TTC549 (cell line): ENCODE measurements around the gene PAPPA.

Experiments
- FAIRE-seq: peaks from 2 replicates; lab custom pipeline; 2012; peaks lifted over from hg19 to GRCh38; lab: Jason Lieb, UNC

Gene PAPPA

DNA sequence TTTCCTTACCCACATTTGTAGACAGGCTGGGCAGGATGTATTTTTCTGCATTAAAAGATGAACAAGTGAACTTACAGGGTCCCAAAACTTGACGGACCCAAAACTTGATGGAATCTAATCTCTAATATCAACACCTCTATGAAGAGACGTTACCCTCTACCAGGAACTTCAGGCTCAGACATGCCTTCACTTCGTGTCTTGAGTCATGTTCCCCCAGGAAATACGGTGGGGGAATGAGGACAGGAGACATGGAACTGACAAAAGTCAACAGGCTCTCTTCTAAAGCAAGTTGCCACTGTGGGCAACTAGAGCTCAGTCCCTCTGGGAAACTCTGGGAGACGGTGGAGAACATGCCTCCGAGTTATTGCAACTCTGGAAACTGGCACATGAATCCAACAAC lies 196.1 kb downstream of the PAPPA start:
- no peak for FAIRE-seq

DNA sequence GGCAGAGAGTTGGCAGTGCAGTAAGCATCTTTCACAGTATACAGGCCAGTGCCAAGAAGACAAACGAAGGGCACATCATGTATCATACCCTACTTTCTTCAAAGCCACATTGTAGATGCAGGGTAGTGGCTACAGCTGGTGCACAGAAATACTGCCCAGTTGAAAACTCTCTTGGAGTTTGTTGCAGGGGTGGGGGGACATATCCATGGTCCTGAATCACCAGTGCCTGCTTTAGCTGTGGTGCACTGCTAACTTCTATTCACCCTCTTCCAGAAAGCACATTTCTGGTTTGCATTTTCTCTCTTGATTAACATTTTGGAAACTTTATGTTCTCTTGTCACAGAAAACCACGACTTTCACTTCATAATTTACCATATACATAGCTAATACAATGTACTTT lies 196.6 kb downstream of the PAPPA start:
- no peak for FAIRE-seq

DNA sequence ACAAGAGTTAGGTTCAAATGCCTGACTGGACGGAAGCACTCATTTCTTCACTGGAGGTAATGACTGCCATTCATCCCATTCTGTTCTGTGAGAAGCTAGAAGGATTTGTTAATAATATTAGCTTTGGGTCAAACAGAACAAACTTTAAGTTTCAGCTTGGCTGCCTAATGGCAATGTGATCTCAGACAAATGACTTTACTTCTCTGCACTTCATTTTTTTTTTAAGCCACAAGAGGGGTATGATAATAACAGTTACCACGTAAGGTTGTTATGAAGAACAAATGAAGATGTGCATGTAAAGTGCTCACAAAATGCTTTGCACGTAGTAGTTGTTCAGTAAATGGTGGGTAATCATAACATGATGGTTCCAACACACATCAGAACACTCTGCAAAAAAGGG lies 199.4 kb downstream of the PAPPA start:
- FAIRE-seq: no peak

DNA sequence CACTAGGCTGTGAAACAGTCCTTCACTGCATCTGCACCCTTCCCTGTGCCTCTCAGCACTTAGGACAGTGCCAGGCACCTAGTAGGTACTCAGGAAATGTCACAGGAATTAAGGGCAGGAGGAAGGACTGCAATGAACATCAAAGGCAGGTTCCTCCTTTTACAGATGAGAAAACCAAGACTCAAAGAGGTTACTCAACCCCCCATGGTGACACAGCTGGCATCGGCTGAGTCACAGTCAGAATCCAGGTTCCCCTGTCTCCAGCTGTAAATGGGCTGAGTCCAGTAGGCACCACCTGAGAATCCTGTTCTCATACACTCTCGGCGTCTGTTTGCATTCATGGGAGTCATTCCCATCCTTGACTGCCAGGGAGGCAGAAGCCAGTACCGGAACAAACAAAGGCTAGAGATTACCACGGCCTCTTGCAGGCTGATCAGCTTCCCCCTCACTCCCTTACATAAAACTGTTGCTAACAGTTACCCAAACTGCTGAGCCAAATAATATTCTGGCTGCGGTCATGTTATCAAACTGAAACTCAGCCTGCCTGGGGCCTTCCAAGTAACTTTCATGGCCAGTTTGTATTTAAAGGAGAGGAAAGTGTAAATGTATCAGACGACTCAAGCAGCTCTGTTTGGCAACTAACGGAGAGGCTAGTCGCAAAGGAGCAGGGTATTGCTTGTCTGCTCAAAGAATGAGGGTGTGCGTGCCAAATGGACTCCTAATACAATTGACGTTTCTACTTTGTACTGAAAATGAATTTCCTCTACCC lies 201.7 kb downstream of the PAPPA start:
- no peak for FAIRE-seq

DNA sequence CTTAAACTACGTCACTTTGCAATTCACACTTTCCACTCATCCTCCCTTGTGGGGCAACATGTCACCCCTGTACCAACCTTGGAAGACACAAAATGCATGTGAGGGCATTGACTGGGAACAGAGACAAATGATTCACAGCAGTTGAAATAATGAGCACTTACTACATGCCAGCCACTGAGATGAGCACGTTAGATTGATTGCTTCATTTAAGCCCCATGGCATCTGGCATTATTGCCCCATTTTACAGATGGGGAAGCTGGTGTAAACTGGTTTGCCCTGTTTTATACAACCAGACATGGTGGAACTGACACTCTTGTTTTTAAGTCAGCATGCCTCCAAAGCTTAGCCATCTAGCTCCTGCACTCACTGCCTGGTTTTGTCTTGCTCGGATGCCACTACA lies 204.7 kb downstream of the PAPPA start:
- no peak for FAIRE-seq

DNA sequence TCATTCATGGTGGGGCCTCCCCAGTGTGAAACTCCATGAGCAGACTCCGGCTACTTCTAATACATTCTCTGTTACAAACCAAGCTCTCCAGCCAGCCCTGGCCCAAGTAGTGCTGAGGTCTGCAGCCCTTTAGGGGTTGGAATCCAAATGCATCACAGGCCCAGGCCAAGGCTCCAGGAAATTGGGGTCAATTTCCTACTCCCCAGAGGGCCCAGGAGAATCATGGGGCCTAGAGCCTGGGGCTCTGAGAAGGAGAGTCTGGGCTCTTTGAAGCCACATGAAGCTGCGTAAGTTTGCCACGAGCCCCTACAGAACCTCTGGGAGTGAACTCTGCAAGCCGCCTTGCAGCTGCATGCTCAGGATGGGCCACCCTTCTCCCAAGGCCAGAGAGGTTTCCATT lies 206.4 kb downstream of the PAPPA start:
- FAIRE-seq: no peak

DNA sequence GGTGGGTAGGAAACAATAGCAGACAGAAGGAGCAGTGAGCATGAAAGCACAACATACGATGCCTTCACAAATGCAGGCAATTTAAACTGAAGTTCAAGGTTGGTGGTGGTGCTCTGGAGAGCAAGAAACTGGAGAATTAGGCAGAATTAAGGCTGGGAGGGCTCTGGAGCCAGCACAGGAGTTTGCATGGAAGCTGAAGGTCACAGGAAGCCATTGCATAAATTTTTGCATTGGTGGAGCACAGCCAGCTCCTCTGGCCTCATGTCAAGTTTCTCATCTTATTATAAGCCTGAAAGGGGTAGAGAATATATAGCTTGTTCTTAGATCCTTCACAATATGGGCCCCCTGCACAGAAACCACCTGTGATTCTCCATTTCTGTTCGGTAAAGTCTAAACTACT lies 207.4 kb downstream of the PAPPA start:
- no peak for FAIRE-seq

DNA sequence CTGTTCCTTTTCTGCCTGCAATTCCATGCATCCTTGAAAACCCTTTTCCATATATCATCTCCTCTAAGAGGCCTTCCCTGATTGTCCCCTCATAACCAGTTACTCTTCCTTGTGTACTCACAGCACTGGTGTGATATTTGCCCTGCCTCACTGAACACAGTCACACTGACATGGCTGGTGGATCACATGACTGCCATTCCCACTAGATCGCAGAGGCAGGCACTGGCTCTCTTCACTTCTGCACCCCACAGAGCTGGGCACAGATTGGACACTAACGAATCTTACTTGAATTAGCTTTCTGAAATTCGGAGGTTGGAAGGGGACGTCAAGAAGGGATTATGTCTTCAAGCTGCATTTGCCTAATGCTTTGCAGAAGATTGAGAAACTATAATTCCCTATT lies 208.0 kb downstream of the PAPPA start:
- FAIRE-seq: no peak

DNA sequence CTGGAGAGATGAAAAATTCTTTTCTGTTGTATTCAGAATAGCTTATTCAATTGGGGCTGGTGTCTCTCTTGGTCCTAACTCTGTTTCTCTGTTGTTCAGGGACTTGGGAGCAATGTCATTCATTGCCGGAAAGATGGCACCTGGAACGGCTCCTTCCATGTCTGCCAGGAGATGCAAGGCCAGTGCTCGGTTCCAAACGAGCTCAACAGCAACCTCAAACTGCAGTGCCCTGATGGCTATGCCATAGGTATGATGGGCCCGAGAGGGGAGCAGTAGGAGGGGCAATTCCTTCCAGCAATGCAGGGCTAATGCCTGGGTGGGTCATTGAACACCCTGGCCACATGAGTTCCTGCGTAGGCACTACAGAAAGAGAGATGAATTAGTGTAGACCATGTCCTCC lies 208.9 kb downstream of the PAPPA start:
- no peak for FAIRE-seq

DNA sequence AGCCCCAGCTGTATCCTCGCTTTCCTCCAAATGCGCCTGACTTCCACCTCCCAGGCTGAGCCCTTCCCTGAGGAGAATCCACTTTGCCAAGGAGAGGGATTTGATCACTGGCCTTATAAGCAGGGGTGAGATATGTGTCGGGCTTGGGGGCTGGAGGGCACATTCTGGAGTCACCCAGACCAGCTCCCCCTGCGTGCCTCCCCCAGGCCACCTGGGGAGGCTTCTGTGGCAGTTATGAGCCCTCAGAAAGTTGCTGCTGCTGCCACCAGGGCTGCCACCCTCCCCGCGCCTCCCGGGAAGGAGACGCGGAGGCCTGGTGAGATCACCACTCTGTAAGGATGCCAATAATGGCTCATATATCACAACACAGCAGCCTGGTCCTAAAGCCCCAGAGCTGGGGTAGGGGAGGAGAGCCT lies 211.5 kb downstream of the PAPPA start:
- FAIRE-seq: no peak

DNA sequence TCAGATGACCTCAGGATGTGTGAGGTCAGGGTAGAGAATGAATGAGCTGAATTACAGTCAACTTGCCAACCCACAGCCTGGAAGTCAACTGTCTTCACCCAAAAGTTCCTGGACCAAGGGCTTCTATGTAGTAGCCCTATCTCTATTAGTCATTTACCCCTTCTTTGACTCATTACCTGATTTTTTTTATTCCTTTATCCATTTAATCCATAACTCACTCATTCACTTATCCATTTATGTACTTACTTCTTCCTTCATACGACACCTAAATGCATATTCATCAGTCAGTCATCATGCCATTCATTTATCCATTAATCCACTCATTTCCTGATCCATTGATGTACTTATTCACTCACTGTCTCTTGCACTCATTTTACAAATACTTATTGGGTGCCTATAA lies 212.7 kb downstream of the PAPPA start:
- FAIRE-seq: no peak

DNA sequence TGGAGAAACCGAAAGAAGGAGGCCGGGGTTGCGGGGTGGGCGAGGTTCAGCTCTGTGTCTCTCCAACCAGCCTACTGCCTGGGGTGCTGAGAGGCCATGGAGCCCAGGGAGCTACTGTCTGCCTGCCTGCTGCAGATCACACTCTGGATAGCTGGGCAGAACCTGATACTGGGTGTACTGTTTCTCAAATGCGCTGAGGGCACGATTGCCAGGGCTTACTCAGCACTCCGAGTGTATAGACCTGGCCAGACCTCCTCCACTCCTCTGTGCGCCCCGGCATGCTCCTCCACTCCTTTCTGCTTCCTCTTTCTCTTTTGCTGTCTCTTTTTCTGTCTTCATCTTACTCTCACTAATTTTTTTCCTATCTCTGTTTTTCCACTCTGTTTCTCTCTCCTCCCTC lies 215.1 kb downstream of the PAPPA start:
- no peak for FAIRE-seq

DNA sequence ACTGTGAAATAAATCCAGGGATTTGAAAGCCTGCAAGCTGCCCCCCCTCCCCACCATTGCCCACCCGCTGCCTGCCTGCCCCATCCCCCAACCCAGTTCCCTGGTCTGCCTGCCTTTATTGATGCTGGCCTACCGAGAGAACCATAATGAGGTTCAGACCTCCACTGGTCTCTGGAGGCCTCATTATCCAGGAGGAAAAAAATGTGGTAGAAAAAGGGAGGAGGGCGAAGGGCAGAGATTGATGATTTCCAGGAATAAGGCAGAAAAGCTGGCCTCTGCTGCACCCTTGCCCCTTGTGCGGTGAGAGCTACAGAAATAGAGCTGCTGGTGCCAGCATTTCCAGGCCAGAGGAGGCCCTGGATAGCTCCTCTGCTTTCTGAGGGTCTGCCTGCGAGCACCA lies 216.1 kb downstream of the PAPPA start:
- no peak for FAIRE-seq

DNA sequence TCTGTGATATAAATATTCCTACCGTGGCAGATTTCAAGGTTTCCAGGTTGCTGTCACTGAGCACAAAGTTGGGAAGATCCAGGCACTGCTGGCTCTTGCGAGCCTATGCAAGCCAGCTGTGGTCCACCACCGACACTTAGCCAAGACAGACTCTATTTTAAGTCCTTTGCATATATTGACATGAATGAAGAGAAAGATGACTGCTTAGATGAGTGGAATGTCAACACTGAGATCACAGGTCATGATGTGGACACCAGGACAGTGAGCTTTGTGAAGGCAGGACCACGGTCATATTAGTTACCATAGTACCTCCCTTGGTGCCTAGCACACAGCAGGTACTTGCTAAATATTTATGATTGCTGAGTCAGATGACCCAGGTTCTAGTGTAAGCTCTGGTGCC lies 217.0 kb downstream of the PAPPA start:
- FAIRE-seq: no peak

DNA sequence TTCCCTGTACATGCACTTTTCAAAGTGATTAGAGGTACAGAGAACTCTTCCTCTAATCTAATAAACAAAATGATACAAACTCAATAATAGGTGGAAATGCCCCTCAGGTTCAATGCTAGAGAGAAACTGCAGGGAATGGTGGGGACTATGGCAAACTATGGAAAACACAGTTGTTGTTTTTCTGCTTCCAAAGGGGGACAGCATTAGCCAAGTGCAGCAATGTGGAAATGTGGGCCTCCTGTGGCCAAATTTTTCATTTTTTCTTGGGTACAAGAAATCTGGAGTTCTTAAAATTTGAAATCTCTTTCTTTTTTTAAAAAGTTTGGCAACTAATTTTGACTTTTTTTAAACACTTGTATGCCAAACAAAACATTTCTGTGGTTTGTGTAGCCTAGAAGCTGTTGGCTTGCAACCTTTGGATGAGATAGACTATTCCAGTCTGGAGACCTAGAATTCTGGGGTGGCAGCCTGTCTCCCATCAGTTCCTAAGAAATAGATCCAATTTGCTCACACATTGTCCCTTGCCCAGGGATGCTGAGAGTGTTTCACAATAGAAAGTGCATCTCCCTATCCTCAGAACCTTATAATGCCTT lies 218.6 kb downstream of the PAPPA start:
- FAIRE-seq: no peak

DNA sequence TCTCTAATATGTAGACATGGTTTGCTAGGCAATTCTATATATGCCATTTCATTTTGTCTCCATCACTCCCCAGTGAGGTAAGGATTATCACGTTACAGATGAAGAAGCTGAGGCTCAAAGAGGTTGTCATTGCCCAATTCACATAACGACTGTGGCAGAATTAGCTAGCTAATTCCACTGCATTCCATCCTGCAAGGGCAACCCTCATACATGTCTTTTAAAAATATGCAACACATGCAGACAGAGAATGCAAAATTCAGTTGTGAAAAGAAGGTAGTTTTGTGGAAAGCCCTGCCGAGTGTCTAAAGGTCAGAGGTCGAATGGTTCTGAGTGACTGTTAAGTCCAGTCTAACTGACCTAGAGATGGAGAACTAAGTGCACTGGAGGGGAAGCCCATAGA lies 219.2 kb downstream of the PAPPA start:
- no peak for FAIRE-seq

DNA sequence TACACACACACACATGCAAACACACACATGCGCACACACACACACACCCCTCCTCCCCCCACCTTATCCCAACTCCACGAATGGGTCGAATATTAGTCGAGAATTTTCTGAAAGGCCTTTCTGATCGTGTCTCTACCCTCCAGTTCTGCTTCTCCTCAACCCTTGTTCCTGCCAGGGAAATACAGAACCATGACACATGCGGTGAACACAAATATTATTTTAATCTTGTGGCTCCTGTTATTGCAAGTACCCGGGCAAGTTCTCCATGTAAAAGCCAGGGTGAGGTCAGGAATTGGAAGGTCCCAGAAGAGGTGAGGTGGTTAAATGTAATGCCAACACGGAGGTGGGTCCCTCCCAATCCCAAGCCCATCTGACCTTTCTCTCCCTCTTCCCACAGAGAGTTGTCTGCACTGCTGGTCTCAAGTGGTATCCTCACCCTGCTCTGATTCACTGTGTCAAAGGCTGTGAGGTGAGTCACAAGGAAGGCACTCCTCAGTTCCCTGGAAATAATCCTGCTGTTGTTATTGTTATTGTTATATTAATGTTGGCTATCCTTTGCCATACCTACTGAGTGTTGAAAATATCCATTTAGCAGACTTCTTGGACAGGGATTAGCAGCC lies 223.7 kb downstream of the PAPPA start:
- no peak for FAIRE-seq

DNA sequence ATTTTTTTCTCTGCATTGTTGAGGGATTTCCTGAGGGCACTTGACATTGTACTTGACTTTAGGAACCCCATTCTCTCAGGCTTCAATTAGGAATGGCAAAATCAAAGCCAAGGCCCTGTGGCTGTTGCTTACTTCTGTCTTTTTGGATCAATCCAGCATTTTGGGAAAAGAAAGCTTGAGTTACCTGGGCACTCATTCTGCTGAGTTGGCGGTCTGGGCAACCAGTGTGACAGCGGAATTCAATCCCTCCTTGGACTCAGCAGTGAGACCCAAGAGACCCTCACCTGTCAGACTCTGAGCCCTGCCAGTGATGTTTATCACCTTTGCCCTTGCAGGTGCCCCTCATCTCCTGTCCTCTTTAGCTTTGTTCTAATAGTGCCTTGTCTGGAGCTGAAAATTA lies 225.3 kb downstream of the PAPPA start:
- no peak for FAIRE-seq

DNA sequence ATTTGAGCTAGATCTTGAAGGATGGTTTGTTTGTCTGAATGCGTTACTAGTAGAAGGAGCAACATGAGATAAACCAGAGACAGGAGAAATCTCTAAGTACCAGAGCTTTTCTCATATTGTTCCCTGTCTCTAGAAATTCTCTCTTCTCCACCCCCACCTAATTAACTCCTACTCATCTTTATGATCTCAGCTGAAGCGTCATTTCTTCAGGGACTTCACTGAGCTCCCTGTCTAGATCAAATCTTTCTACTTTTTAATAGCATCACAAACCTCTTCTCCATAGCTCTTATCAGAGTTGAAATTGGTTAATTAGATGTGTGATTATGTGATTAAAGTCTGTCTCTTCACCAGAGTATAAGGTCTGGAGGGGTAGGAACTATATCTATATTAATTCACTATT lies 226.2 kb downstream of the PAPPA start:
- no peak for FAIRE-seq

DNA sequence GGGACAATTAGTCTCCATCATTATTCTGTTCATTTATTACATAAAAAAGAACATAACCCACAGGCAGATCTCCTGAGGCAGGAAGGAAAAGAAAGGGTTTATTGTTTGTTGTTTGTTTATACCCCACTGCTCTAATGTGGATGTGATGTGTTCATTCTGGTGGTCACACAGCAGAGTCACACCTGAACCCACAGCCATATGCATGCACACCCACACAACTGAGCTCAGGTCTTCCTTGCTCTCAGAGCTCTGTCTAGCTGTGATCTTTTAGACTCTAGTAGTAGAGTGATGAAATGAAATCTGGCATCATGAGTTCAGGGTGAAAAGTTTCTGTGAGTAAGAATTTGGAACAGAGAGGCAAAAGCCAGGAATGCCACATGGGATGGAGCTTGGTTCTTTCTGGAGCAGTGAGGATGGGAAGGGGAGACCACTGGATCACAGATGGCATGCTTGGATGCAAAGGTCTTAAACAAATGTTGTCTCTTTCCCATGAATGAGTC lies 227.0 kb downstream of the PAPPA start:
- FAIRE-seq: no peak

DNA sequence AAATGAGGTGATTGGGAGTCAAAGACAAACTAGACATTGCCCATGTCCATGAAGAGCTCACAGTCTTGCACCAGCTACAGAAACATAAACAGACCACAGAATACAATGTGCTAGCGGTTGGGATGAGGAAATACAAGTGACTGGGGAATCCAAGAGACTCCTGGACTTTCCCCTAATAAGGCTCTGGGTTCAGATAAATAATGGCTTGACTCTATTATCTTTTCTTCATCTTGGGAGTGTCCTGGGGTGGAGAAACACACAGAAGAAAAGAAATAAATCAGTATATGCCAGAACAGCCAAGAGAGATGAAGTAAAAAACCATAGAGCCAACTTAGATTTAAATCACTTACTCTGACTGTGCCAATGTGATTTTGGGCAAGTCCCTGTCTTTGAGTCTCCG lies 227.8 kb downstream of the PAPPA start:
- no peak for FAIRE-seq

DNA sequence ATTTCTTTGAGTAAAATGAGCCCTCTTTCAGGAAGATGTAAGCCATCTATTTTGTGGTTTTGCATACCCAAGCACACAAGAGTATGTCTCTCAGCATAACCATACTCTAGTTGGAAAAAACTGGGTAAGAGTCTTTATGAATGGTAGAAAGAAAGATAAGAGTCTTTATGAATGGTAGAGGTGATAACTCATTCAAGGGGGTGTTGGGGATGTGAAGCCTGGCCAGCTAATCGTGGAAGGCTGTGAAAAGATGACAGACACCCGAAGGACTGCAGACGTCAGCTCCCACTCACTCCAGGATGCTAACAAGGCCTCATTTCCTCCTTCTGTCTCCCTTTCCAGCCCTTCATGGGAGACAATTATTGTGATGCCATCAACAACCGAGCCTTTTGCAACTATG lies 228.5 kb downstream of the PAPPA start:
- no peak for FAIRE-seq

DNA sequence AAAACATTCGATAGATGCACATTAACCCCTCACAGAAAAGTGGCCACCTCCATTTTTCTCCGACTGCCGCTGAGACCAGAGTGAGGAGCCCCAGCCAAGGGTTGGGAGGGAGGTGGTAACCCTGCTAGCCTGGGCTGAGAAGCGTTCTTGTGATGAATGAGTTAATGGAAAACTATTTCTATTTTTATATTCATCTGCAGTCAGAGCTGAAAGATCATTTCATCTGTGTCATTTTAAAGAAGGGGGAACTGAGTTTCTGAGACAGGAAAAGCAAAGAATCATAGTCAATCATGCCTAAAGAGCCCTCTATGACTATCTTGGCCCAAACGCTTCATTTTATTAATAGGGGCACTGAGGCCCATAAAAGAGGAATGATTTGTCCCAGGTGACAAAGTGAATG lies 229.5 kb downstream of the PAPPA start:
- FAIRE-seq: no peak

DNA sequence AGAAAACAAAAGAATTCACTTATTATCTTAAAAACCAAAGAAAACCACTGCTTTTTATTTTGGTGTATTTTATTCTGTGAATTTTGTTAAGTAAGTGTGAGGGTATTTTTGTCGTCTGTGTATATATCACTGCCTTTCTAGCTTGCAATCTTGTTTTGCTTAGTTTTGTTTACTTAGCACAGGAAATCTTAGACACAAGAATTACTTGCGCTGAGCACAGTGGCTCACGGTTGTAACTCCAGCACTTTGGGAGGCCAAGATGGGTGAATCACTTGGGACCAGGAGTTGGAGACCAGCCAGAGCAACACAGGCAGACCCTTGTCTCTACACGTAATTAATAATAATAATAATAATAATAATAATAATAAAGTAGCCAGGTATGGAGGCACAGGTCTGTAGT lies 230.3 kb downstream of the PAPPA start:
- no peak for FAIRE-seq
